Common myeloid progenitor, CD34-positive (primary cell): ENCODE measurements around the gene ZMYND19.
A peak's percentile ranks its signal among the peaks of the same experiment; 100 is the strongest.
"Not testable (repeated sequence)": the region's sequence is repeated elsewhere in the genome, so short reads cannot be mapped to it uniquely, and the experiment has no call there.

Experiments used
- CTCF ChIA-PET: fragments of 350-600 bp; sonication (Branson Sonifier 250); formaldehyde crosslinking; loops from one replicate; lab custom pipeline; 2021; ENCODE audit warnings: antibody characterized with exemption; lab: Charles Lee
- POLR2A ChIA-PET: fragments of 350-600 bp; sonication (Branson Sonifier 250); formaldehyde crosslinking; loops from one replicate; lab custom pipeline; 2021; ENCODE audit warnings: antibody characterized with exemption; lab: Charles Lee
- DNase-seq, 3 donors: peaks; one replicate each; pipeline versions ENCODE4 v3.0.0 to v3.0.0-alpha.2; 2013
- H3K27ac ChIP-seq, 2 experiments: 1 replicate in 1 of 2; 2 replicates in 1 of 2; pipeline ENCODE4 v1.7.0; 2013; ENCODE audit warnings: inconsistent platforms in 2 of 2, low read length in 2 of 2, mild to moderate bottlenecking in 2 of 2, low read depth in 1 of 2, moderate library complexity in 1 of 2; ENCODE audit not compliant: severe bottlenecking in 2 of 2, insufficient read depth in 1 of 2, poor library complexity in 1 of 2
- H3K27me3 ChIP-seq, 5 experiments: replicated peaks in 2 of 5; 1 replicate in 3 of 5; 2 replicates in 2 of 5; pipeline versions ENCODE4 v1.6.1 to v1.7.0; 2013; ENCODE audit warnings: low read length in 4 of 5, mild to moderate bottlenecking in 2 of 5, moderate library complexity in 2 of 5, inconsistent platforms in 1 of 5; ENCODE audit not compliant: insufficient read depth in 5 of 5, control insufficient read depth in 4 of 5
- H3K36me3 ChIP-seq, 4 experiments: 1 replicate in 2 of 4; 2 replicates in 2 of 4; pipeline versions ENCODE4 v1.6.1 to v1.7.0; 2013; ENCODE audit warnings: low read length in 3 of 4, control low read depth in 1 of 4, mild to moderate bottlenecking in 1 of 4; ENCODE audit not compliant: control insufficient read depth in 4 of 4, insufficient read depth in 4 of 4
- H3K4me1 ChIP-seq, 4 experiments: 1 replicate in 3 of 4; 2 replicates in 1 of 4; pipeline versions ENCODE4 v1.6.1 to v1.7.1; 2013; ENCODE audit warnings: low read length in 3 of 4, mild to moderate bottlenecking in 3 of 4, control low read depth in 1 of 4, inconsistent platforms in 1 of 4, moderate library complexity in 1 of 4; ENCODE audit not compliant: control insufficient read depth in 4 of 4, insufficient read depth in 4 of 4; ENCODE audit errors: control extremely low read depth in 1 of 4
- H3K4me3 ChIP-seq, 7 experiments: 1 replicate in 4 of 7; 2 replicates in 3 of 7; pipeline versions ENCODE4 v1.5.1 to v1.7.0; 2013; ENCODE audit warnings: mild to moderate bottlenecking in 7 of 7, low read length in 6 of 7, moderate library complexity in 6 of 7, inconsistent platforms in 2 of 7, low read depth in 2 of 7, control low read depth in 1 of 7; ENCODE audit not compliant: insufficient read depth in 4 of 7, control insufficient read depth in 1 of 7; ENCODE audit errors: extremely low read depth in 1 of 7
- H3K9me3 ChIP-seq, 5 experiments: 1 replicate in 4 of 5; 2 replicates in 1 of 5; pipeline versions ENCODE4 v1.6.1 to v1.7.1; 2013; ENCODE audit warnings: low read length in 4 of 5, mild to moderate bottlenecking in 2 of 5, inconsistent platforms in 1 of 5, low read depth in 1 of 5, moderate library complexity in 1 of 5; ENCODE audit not compliant: control insufficient read depth in 4 of 5, insufficient read depth in 2 of 5; ENCODE audit errors: control extremely low read depth in 1 of 5
- WGBS: methylation state at CpG from one replicate; pipeline ENCODE4 v1.1.5; 2013; ENCODE audit not compliant: insufficient coverage; 5-methylcytosine and 5-hydroxymethylcytosine counted together

ZMYND19 gene

GRCh38 chr9:137552022-137552768 lies 38.1 kb downstream of the ZMYND19 start:
- Histone ChIP-seq H3K4me3 (peak overlapping the region; percentile 59 to 83 (median 71)), H3K4me1 (peaks cover 2 to 23% (median 19%) of the 10 kb centered on the region in 4 experiments), H3K27me3 (no peaks in the 10 kb centered on the region), H3K9me3 (no peaks in the 10 kb centered on the region), H3K36me3 (peaks cover 4 to 30% (median 17%) of the 10 kb centered on the region in 4 experiments), H3K27ac (peak overlapping the region in 1 of 2 experiments; percentile 58)
- DNase-seq, result peak in 2 of 3 donors; percentile 38 to 50
- ChIA-PET POLR2A (interaction anchor here (0.5 to 0.8 kb wide), 2 partner anchors 27 to 76 kb away, joined by 3 read pairs; partner anchors contain the start of gene DPH7), CTCF (interaction anchor here (0.7 to 1.0 kb wide), 3 partner anchors 10 to 76 kb away, joined by 3 to 7 read pairs (median 6); no protein-coding TSS in a partner anchor)
- WGBS, result 17% methylated on average over 58 of the region's 58 CpGs

GRCh38 chr9:137551264-137552021 lies 38.9 kb downstream of the ZMYND19 start, which contains the start of gene MRPL41:
Gene MRPL41, plus strand, starts transcription at chr9:137551879. Its CDS starts 203 bp downstream, at chr9:137552082.
- DNase-seq, result peak; percentile 89 to 92 (median 91)
- H3K4me3 ChIP-seq, result peak within 1 kb of the TSS; percentile 60 to 83 (median 71)
- H3K4me1 ChIP-seq, result peaks cover 2 to 23% (median 19%) of the 10 kb centered on the region in 4 experiments
- no peaks in the 10 kb centered on the region for H3K9me3 ChIP-seq
- 0% methylated on average over 66 of the region's 106 CpGs for WGBS
- peak within 1 kb of the TSS in 1 of 2 experiments; percentile 58 for H3K27ac ChIP-seq
- H3K36me3 ChIP-seq, result peaks cover 4 to 25% (median 13%) of the 10 kb centered on the region in 4 experiments
- ChIA-PET CTCF (interaction anchor here (0.6 to 1.0 kb wide), 5 partner anchors 9 to 267 kb away, joined by 3 to 7 read pairs (median 4); no protein-coding TSS in a partner anchor), POLR2A (interaction anchor here (0.8 kb wide), 1 partner anchor 27 kb away, joined by 3 read pairs; the partner anchor contains the start of gene DPH7)
- H3K27me3 ChIP-seq, result no peaks in the 10 kb centered on the region

- H3K27me3 ChIP-seq, DNase-seq, H3K27ac ChIP-seq, POLR2A ChIA-PET, H3K9me3 ChIP-seq: not testable (repeated sequence)
- Histone ChIP-seq H3K36me3 (peaks cover 4 to 19% (median 8%) of the 10 kb centered on the region in 4 experiments), H3K4me3 (peak overlapping the region; percentile 56 to 82 (median 71)), H3K4me1 (peaks cover 2 to 23% (median 19%) of the 10 kb centered on the region in 4 experiments)
- WGBS, result 0% methylated on average over 13 of the region's 17 CpGs
- CTCF ChIA-PET, result interaction anchor here (0.6 to 0.7 kb wide), 2 partner anchors 20 to 266 kb away, joined by 3 to 4 read pairs; no protein-coding TSS in a partner anchor
Observed at GRCh38 chr9:137550958-137551263, 39.4 kb downstream of the ZMYND19 start.

GRCh38 chr9:137550231-137550621 lies 40.1 kb downstream of the ZMYND19 start, which contains the start of gene PNPLA7:
Gene PNPLA7, minus strand, starts transcription at chr9:137550402. Its CDS starts 205 bp downstream, at chr9:137550197.
- ChIA-PET CTCF (interaction anchor here (1.3 kb wide), 1 partner anchor 15 kb away, joined by 3 read pairs; no protein-coding TSS in a partner anchor), POLR2A (no interaction called here)
- peak; percentile 54 to 76 (median 68) for DNase-seq
- Histone ChIP-seq H3K36me3 (peaks cover 1 to 12% (median 4%) of the 10 kb centered on the region in 4 experiments), H3K27me3 (no peaks in the 10 kb centered on the region), H3K4me3 (peak within 1 kb of the TSS; percentile 56 to 82 (median 71)), H3K27ac (peak within 1 kb of the TSS in 1 of 2 experiments; percentile 49), H3K9me3 (no peaks in the 10 kb centered on the region), H3K4me1 (peaks cover 2 to 23% (median 19%) of the 10 kb centered on the region in 4 experiments)
- WGBS, result 2% methylated on average over 6 of the region's 13 CpGs

- ChIA-PET POLR2A (no interaction called here), CTCF (no interaction called here)
- no peak overlapping the region for H3K27ac ChIP-seq
- peaks cover 0 to 3% (median 2%) of the 10 kb centered on the region in 4 experiments for H3K36me3 ChIP-seq
- H3K9me3 ChIP-seq, result no peaks in the 10 kb centered on the region
- 97% methylated on average over 15 of the region's 23 CpGs for WGBS
- H3K4me3 ChIP-seq, result no peak overlapping the region
- no peak for DNase-seq
- H3K4me1 ChIP-seq, result peaks cover 2 to 23% (median 19%) of the 10 kb centered on the region in 4 experiments
- no peaks in the 10 kb centered on the region for H3K27me3 ChIP-seq
Observed at GRCh38 chr9:137547687-137548543, 42.4 kb downstream of the ZMYND19 start.

- Histone ChIP-seq H3K27ac (no peak overlapping the region), H3K4me3 (no peak overlapping the region), H3K4me1 (peaks cover 2 to 12% (median 7%) of the 10 kb centered on the region in 4 experiments), H3K9me3 (no peaks in the 10 kb centered on the region), H3K36me3 (peaks cover 0 to 7% (median 3%) of the 10 kb centered on the region in 4 experiments), H3K27me3 (no peaks in the 10 kb centered on the region)
- ChIA-PET POLR2A (no interaction called here), CTCF (interaction anchor here (0.9 to 1.7 kb wide), 3 partner anchors 8 to 14 kb away, joined by 3 to 6 read pairs (median 4); no protein-coding TSS in a partner anchor)
- no peak for DNase-seq
- 95% methylated on average over 9 of the region's 10 CpGs for WGBS
Observed at GRCh38 chr9:137545123-137545522, 45.2 kb downstream of the ZMYND19 start.
